GM12878 (cell line): ENCODE results near the gene CFAP99. TPM values are rescaled to one million over a fixed set of nuclear protein-coding genes. Genes with fewer than 3 reads are reported as not detected.

Experiments
- ATAC-seq: fragments of 200-7000 bp; cut with Tn5 transposase; 3 replicates; pipeline ENCODE4 v1.9.1; 2020; ENCODE audit warnings: mild to moderate bottlenecking, moderate library complexity
- BruUV-seq: library from RNA; stranded (reverse); fragments of 400-500 nt; replicated peaks from 2 replicates; lab custom pipeline; 2021; lab: Mats Ljungman, UMichigan
- CTCF ChIA-PET: fragments of 300-600 bp; sonication (Branson Sonifier 250); formaldehyde crosslinking; extraction: SDS; loops from one replicate; lab custom pipeline; 2021; ENCODE audit warnings: inconsistent platforms; lab: Yijun Ruan, JAX
- POLR2A ChIA-PET: fragments of 350-600 bp; formaldehyde crosslinking; extraction: SDS; loops from one replicate; lab custom pipeline; 2021; ENCODE audit warnings: inconsistent platforms; lab: Charles Lee
- RAD21 ChIA-PET: fragments of 300-600 bp; sonication (Branson Sonifier 250); formaldehyde crosslinking; loops from one replicate; lab custom pipeline; 2023; ENCODE audit warnings: antibody characterized with exemption; ENCODE audit not compliant: unreplicated experiment; lab: Charles Lee
- SMC1A ChIA-PET: fragments of 300-600 bp; sonication (Branson Sonifier 250); formaldehyde crosslinking; loops from one replicate; lab custom pipeline; 2023; ENCODE audit not compliant: unreplicated experiment, uncharacterized antibody; lab: Charles Lee
- DNase-seq: peaks from one replicate; pipeline ENCODE4 v3.0.0-alpha.2; 2011; ENCODE audit warnings: low read depth, low spot score
- FAIRE-seq: peaks from 3 replicates; lab custom pipeline; 2011; peaks lifted over from hg19 to GRCh38; lab: Jason Lieb, UNC
- H2AFZ ChIP-seq: 2 replicates; pipeline ENCODE4 v1.6.0; 2011; ENCODE audit warnings: low read depth, low read length, control low read depth; ENCODE audit not compliant: control insufficient read depth
- H3K27ac ChIP-seq: 2 replicates; pipeline ENCODE4 v1.5.1; 2011; ENCODE audit warnings: control low read depth; ENCODE audit not compliant: control insufficient read depth, insufficient read depth
- H3K27me3 ChIP-seq, 2 experiments: replicated peaks in 1 of 2; 2 replicates each; pipeline versions ENCODE4 v1.6.0 to v1.6.1; 2011; ENCODE audit warnings: low read length in 1 of 2; ENCODE audit not compliant: control insufficient read depth in 2 of 2, insufficient read depth in 2 of 2
- H3K36me3 ChIP-seq, 2 experiments: 2 replicates each; pipeline ENCODE4 v1.5.1; 2011; ENCODE audit warnings: low read length in 1 of 2; ENCODE audit not compliant: control insufficient read depth in 2 of 2, insufficient read depth in 2 of 2
- H3K4me1 ChIP-seq: 2 replicates; pipeline ENCODE4 v1.6.1; 2011; ENCODE audit warnings: mild to moderate bottlenecking, low read length, moderate library complexity, mixed read lengths; ENCODE audit not compliant: control insufficient read depth, insufficient read depth
- H3K4me2 ChIP-seq: 2 replicates; pipeline ENCODE4 v1.6.0; 2011; ENCODE audit warnings: control low read depth; ENCODE audit not compliant: control insufficient read depth, insufficient read depth
- H3K4me3 ChIP-seq: fragments of 200-600 bp; sonication (generic); 2 replicates; pipeline ENCODE4 v1.5.1; 2016
- H3K79me2 ChIP-seq: 2 replicates; pipeline ENCODE4 v1.6.0; 2011; ENCODE audit warnings: low read length; ENCODE audit not compliant: control insufficient read depth, insufficient read depth
- H3K9ac ChIP-seq: 2 replicates; pipeline ENCODE4 v1.8.0; 2011; ENCODE audit warnings: low read length, control low read depth, mixed read lengths; ENCODE audit not compliant: control insufficient read depth, insufficient read depth
- H3K9me3 ChIP-seq: replicated peaks from 3 replicates; pipeline ENCODE4 v1.5.1; 2011; ENCODE audit warnings: mild to moderate bottlenecking, low read length; ENCODE audit not compliant: control insufficient read depth, insufficient read depth
- H4K20me1 ChIP-seq: 2 replicates; pipeline ENCODE4 v1.6.0; 2011; ENCODE audit not compliant: control insufficient read depth, insufficient read depth
- BCL3 ChIP-seq: IDR thresholded peaks from 2 replicates; pipeline ENCODE4 v1.6.1; 2011; ENCODE audit warnings: borderline replicate concordance, low read depth, mild to moderate bottlenecking, moderate library complexity, low read length; ENCODE audit not compliant: insufficient read depth, poor library complexity, severe bottlenecking
- BMI1 ChIP-seq: fragments of 450-650 bp; IDR thresholded peaks from 2 replicates; pipeline ENCODE4 v1.6.1; 2016; ENCODE audit warnings: mild to moderate bottlenecking, moderate library complexity, borderline replicate concordance
- CEBPB ChIP-seq, 2 experiments: fragments of 150-350 bp in 1 of 2; IDR thresholded peaks; 2 replicates each; pipeline ENCODE4 v1.6.1; 2012 to 2014; ENCODE audit warnings: low read depth in 2 of 2, low read length in 2 of 2, borderline replicate concordance in 1 of 2, inconsistent platforms in 1 of 2
- CHD1 ChIP-seq: IDR thresholded peaks from 2 replicates; pipeline ENCODE4 v1.6.1; 2012; ENCODE audit warnings: low read depth, low read length, improper control_type of control experiment
- DPF2 ChIP-seq: fragments of 450-650 bp; IDR thresholded peaks from 2 replicates; pipeline ENCODE4 v1.6.1; 2017; ENCODE audit warnings: mild to moderate bottlenecking
- ESRRA ChIP-seq: IDR thresholded peaks from 2 replicates; pipeline ENCODE4 v1.6.1; 2012; ENCODE audit warnings: mild to moderate bottlenecking, low read length, improper control_type of control experiment
- HDAC6 ChIP-seq: fragments of 200-600 bp; sonication (generic); IDR thresholded peaks from one replicate; pipeline ENCODE4 v1.8.0; 2017; ENCODE audit warnings: antibody characterized with exemption; ENCODE audit not compliant: unreplicated experiment
- IRF3 ChIP-seq: fragments of 450-650 bp; IDR thresholded peaks from 2 replicates; pipeline ENCODE4 v1.6.1; 2014; ENCODE audit warnings: mild to moderate bottlenecking
- JUND ChIP-seq: IDR thresholded peaks from 2 replicates; pipeline ENCODE4 v1.6.1; 2012; ENCODE audit warnings: low read depth, mild to moderate bottlenecking, low read length, improper control_type of control experiment, moderate library complexity
- RAD21 ChIP-seq: IDR thresholded peaks from 2 replicates; pipeline ENCODE4 v1.6.1; 2011; ENCODE audit warnings: mild to moderate bottlenecking, low read depth, low read length, moderate library complexity; ENCODE audit not compliant: insufficient read depth
- RB1 ChIP-seq: fragments of 450-650 bp; formaldehyde crosslinking; IDR thresholded peaks from 2 replicates; pipeline ENCODE4 v1.6.1; 2017; ENCODE audit warnings: mild to moderate bottlenecking, borderline replicate concordance
- RBBP5 ChIP-seq: fragments of 200-600 bp; sonication (generic); conservative IDR thresholded peaks from 2 replicates; pipeline ENCODE4 v1.6.1; 2016
- RUNX3 ChIP-seq: IDR thresholded peaks from 2 replicates; pipeline ENCODE4 v1.6.1; 2012; ENCODE audit warnings: low read length, inconsistent platforms
- SIN3A ChIP-seq: IDR thresholded peaks from 2 replicates; pipeline ENCODE4 v1.6.1; 2012; ENCODE audit warnings: low read depth, low read length, improper control_type of control experiment
- SMAD1 ChIP-seq: fragments of 450-650 bp; IDR thresholded peaks from 2 replicates; pipeline ENCODE4 v1.6.1; 2018; ENCODE audit warnings: mild to moderate bottlenecking, low read depth; ENCODE audit not compliant: partially characterized antibody
- TARDBP ChIP-seq: IDR thresholded peaks from 2 replicates; pipeline ENCODE4 v1.6.1; 2016; ENCODE audit warnings: borderline replicate concordance
- ZBED1 ChIP-seq: IDR thresholded peaks from 2 replicates; pipeline ENCODE4 v1.6.1; 2016; ENCODE audit warnings: borderline replicate concordance
- WGBS: methylation state at CpG from one replicate; pipeline ENCODE4 v1.1.6; 2016; ENCODE audit warnings: low lambda C conversion rate; ENCODE audit not compliant: insufficient replicate concordance, insufficient coverage; ENCODE audit errors: missing lambda C conversion rate; 5-methylcytosine and 5-hydroxymethylcytosine counted together
- in situ Hi-C: fragments of 300-500 bp; cut with MboI; formaldehyde crosslinking; loops from 9 replicates; pipeline ENCODE4 v1.14.3; 2018; ENCODE audit warnings: mixed read lengths
- intact Hi-C: fragments of 100-400 bp; cut with micrococcal nuclease; formaldehyde crosslinking; loops from one replicate; pipeline ENCODE4 v1.14.2; 2022; ENCODE audit not compliant: unreplicated experiment
- polyA plus RNA-seq, 11 experiments: library from polyadenylated mRNA; depleted of rRNA in 4 of 11; unstranded in 6 of 11; stranded (reverse) in 5 of 11; fragments of >200 nt; fragmentation: Nextera tagmentation in 4 of 11; fragmentation: Illumina TruSeq in 1 of 11; extraction: Ambion mirVana in 4 of 11; extraction: Trizol in 1 of 11; gene quantifications; 1 replicate in 1 of 11; 2 replicates in 10 of 11; pipeline versions ENCODE4 v1.2.1 to v1.2.3, GENCODE V29; 2011 to 2016; ENCODE audit warnings: inconsistent platforms in 2 of 11, missing spikeins in 2 of 11, low read depth in 1 of 11
- total RNA-seq, 4 experiments: library from RNA; depleted of rRNA in 3 of 4; stranded (reverse); fragments of >200 nt in 3 of 4; fragmentation: Illumina TruSeq in 1 of 4; extraction: Trizol in 1 of 4; gene quantifications; 2 replicates each; pipeline versions ENCODE4 v1.2.1 to v1.2.3, GENCODE V29; 2013 to 2021

Gene CFAP99
- total and polyA plus RNA-seq, 10 of the 15 experiments (the other 5 are each of a cell fraction or from before 2014, with no cell fraction given) = not detected

- ChIA-PET CTCF (interaction anchor here (0.6 to 1.0 kb wide), 3 partner anchors 197 to 214 kb away, joined by 3 to 4 read pairs (median 3); no protein-coding TSS in a partner anchor), POLR2A (no interaction called here), SMC1A (no interaction called here), RAD21 (no interaction called here)
- in situ Hi-C loops (no loop called here), intact Hi-C loops (no loop called here)
- ATAC-seq = no peak; the same call in 2 of the 3 replicates
- H3K9me3 ChIP-seq = no peaks in the 10 kb centered on the region
- no peak overlapping the region for H3K9ac ChIP-seq
- H4K20me1 ChIP-seq = no peaks in the 10 kb centered on the region
- DNase-seq = no peak
- no TSS peak for BruUV-seq
- H3K27ac ChIP-seq = no peak overlapping the region
- no peak for TF ChIP-seq RB1
- TF ChIP-seq RBBP5 = no peak
- no peak for TF ChIP-seq TARDBP
- TF ChIP-seq ZBED1 = no peak
- no peak for TF ChIP-seq DPF2
- no peak for TF ChIP-seq BMI1
- TF ChIP-seq CEBPB (IDR thresholded peaks at IDR 0.05; ENCODE audit: borderline replicate concordance in 1 of 2, low read depth in 2 of 2, low read length in 2 of 2) = no peak
- TF ChIP-seq RAD21 = no peak
- TF ChIP-seq IRF3 = no peak
- TF ChIP-seq JUND = no peak
- no peak for TF ChIP-seq SMAD1
- TF ChIP-seq SIN3A = no peak
- TF ChIP-seq RUNX3 = no peak
- no peak for TF ChIP-seq ESRRA
- TF ChIP-seq BCL3 = no peak
- TF ChIP-seq HDAC6 = no peak
- TF ChIP-seq CHD1 = no peak
- no peak overlapping the region for H3K4me2 ChIP-seq
- FAIRE-seq = no peak
- 35% methylated on average over 9 of the region's 9 CpGs for WGBS
- no peak overlapping the region for H3K4me3 ChIP-seq
- H3K36me3 ChIP-seq = no peaks in the 10 kb centered on the region
- no peak overlapping the region for H2AFZ ChIP-seq
- peaks cover 0 to 1% of the 10 kb centered on the region in 2 experiments; a peak in 2 of 4 replicates for H3K27me3 ChIP-seq
- no peaks in the 10 kb centered on the region for H3K79me2 ChIP-seq
- no peaks in the 10 kb centered on the region for H3K4me1 ChIP-seq
Observed at GRCh38 chr4:2434420-2434819, 15.7 kb downstream of the CFAP99 start.
